ENCODE results near the gene MRPL51.
A peak's percentile ranks its signal among the peaks of the same experiment; 100 is the strongest.
"Not testable (repeated sequence)": the region's sequence is repeated elsewhere in the genome, so short reads cannot be mapped to it uniquely, and the experiment has no call there.

The MRPL51 gene

GRCh38 chr12:6466751-6467150, 26.3 kb downstream of the MRPL51 start:
- H3K9me3 ChIP-seq (ENCODE audit: insufficient read depth, low read length); H2AFZ ChIP-seq (ENCODE audit: low read depth, low read length); H3K4me2 ChIP-seq (ENCODE audit: low read length); H3K4me3 ChIP-seq (ENCODE audit: low read length); H4K20me1 ChIP-seq (ENCODE audit: insufficient read depth, low read length); H3K79me2 ChIP-seq (ENCODE audit: low read length); H3K27ac ChIP-seq (ENCODE audit: low read length); H3K9ac ChIP-seq (ENCODE audit: low read length); H3K27me3 ChIP-seq (ENCODE audit: low read depth, low read length): not testable (repeated sequence)
- Histone ChIP-seq H3K36me3 (replicated peaks; ENCODE audit: low read depth, low read length) (peaks cover 31% of the 10 kb centered on the region), H3K4me1 (ENCODE audit: low read length) (peaks cover 19% of the 10 kb centered on the region)

GRCh38 chr12:6466184-6466573, 26.9 kb downstream of the MRPL51 start:
- Histone ChIP-seq H4K20me1 (ENCODE audit: insufficient read depth, low read length) (peaks cover 6% of the 10 kb centered on the region; the same call in 1 of the 2 replicates), H3K4me1 (ENCODE audit: low read length) (peaks cover 22% of the 10 kb centered on the region), H3K9me3 (ENCODE audit: insufficient read depth, low read length) (no peaks in the 10 kb centered on the region), H3K79me2 (ENCODE audit: low read length) (no peaks in the 10 kb centered on the region), H3K27me3 (ENCODE audit: low read depth, low read length) (no peaks in the 10 kb centered on the region), H3K9ac (ENCODE audit: low read length) (no peak overlapping the region), H2AFZ (ENCODE audit: low read depth, low read length) (no peak overlapping the region), H3K4me2 (ENCODE audit: low read length) (no peak overlapping the region), H3K36me3 (replicated peaks; ENCODE audit: low read depth, low read length) (peaks cover 34% of the 10 kb centered on the region), H3K4me3 (ENCODE audit: low read length) (no peak overlapping the region), H3K27ac (ENCODE audit: low read length) (no peak overlapping the region)
- no peak for TF ChIP-seq EZH2phosphoT487 (IDR thresholded peaks at IDR 0.05; ENCODE audit: low read depth)

- H3K79me2 ChIP-seq (ENCODE audit: low read length): no peaks in the 10 kb centered on the region
- H3K36me3 ChIP-seq (replicated peaks; ENCODE audit: low read depth, low read length): peaks cover 40% of the 10 kb centered on the region
- H3K4me1 ChIP-seq (ENCODE audit: low read length): peaks cover 26% of the 10 kb centered on the region
- H3K4me2 ChIP-seq (ENCODE audit: low read length): no peak overlapping the region
- H3K9me3 ChIP-seq (ENCODE audit: insufficient read depth, low read length): no peaks in the 10 kb centered on the region
- peak; percentile 82 for TF ChIP-seq CTCF (IDR thresholded peaks at IDR 0.05; ENCODE audit: low read depth, low read length)
- TF ChIP-seq EZH2phosphoT487 (IDR thresholded peaks at IDR 0.05; ENCODE audit: low read depth): no peak
- H3K9ac ChIP-seq (ENCODE audit: low read length): no peak overlapping the region
- peaks cover 6% of the 10 kb centered on the region; the same call in 1 of the 2 replicates for H4K20me1 ChIP-seq (ENCODE audit: insufficient read depth, low read length)
- no peak overlapping the region for H3K27ac ChIP-seq (ENCODE audit: low read length)
- no peaks in the 10 kb centered on the region for H3K27me3 ChIP-seq (ENCODE audit: low read depth, low read length)
- H3K4me3 ChIP-seq (ENCODE audit: low read length): no peak overlapping the region
- H2AFZ ChIP-seq (ENCODE audit: low read depth, low read length): no peak overlapping the region
These were observed 27.4 kb downstream of the MRPL51 start for GRCh38 chr12:6465467-6466183.

- Histone ChIP-seq H3K9me3 (ENCODE audit: insufficient read depth, low read length) (no peaks in the 10 kb centered on the region), H3K36me3 (replicated peaks; ENCODE audit: low read depth, low read length) (peaks cover 47% of the 10 kb centered on the region), H3K79me2 (ENCODE audit: low read length) (no peaks in the 10 kb centered on the region), H3K9ac (ENCODE audit: low read length) (no peak overlapping the region), H3K4me1 (ENCODE audit: low read length) (peaks cover 32% of the 10 kb centered on the region), H3K27me3 (ENCODE audit: low read depth, low read length) (no peaks in the 10 kb centered on the region), H2AFZ (ENCODE audit: low read depth, low read length) (no peak overlapping the region), H4K20me1 (ENCODE audit: insufficient read depth, low read length) (peaks cover 6% of the 10 kb centered on the region; the same call in 1 of the 2 replicates), H3K4me2 (ENCODE audit: low read length) (no peak overlapping the region), H3K27ac (ENCODE audit: low read length) (no peak overlapping the region), H3K4me3 (ENCODE audit: low read length) (no peak overlapping the region)
- TF ChIP-seq CTCF (IDR thresholded peaks at IDR 0.05; ENCODE audit: low read depth, low read length) (no peak), EZH2phosphoT487 (IDR thresholded peaks at IDR 0.05; ENCODE audit: low read depth) (no peak)
These were observed 28.5 kb downstream of the MRPL51 start for GRCh38 chr12:6464531-6464930.

- no peaks in the 10 kb centered on the region for H3K9me3 ChIP-seq (ENCODE audit: insufficient read depth, low read length)
- H3K27me3 ChIP-seq (ENCODE audit: low read depth, low read length): no peaks in the 10 kb centered on the region
- no peak overlapping the region for H3K4me2 ChIP-seq (ENCODE audit: low read length)
- H3K9ac ChIP-seq (ENCODE audit: low read length): no peak overlapping the region
- H3K4me3 ChIP-seq (ENCODE audit: low read length): no peak overlapping the region
- no peak overlapping the region for H2AFZ ChIP-seq (ENCODE audit: low read depth, low read length)
- peaks cover 6% of the 10 kb centered on the region; the same call in 1 of the 2 replicates for H4K20me1 ChIP-seq (ENCODE audit: insufficient read depth, low read length)
- H3K36me3 ChIP-seq (replicated peaks; ENCODE audit: low read depth, low read length): peaks cover 54% of the 10 kb centered on the region
- H3K27ac ChIP-seq (ENCODE audit: low read length): no peak overlapping the region
- no peak for TF ChIP-seq CTCF (IDR thresholded peaks at IDR 0.05; ENCODE audit: low read depth, low read length)
- no peak for TF ChIP-seq EZH2phosphoT487 (IDR thresholded peaks at IDR 0.05; ENCODE audit: low read depth)
- H3K79me2 ChIP-seq (ENCODE audit: low read length): no peaks in the 10 kb centered on the region
- H3K4me1 ChIP-seq (ENCODE audit: low read length): peaks cover 29% of the 10 kb centered on the region
These were observed 29.2 kb downstream of the MRPL51 start for GRCh38 chr12:6463858-6464257.
